ENCODE results near the gene COQ5. TPM values are rescaled to one million over a fixed set of nuclear protein-coding genes. Genes with fewer than 3 reads are reported as not detected.

The COQ5 gene
- total RNA-seq, 4 donors from 2014 or later: 17.9 to 33.3 (median 32.8) TPM

- Histone ChIP-seq H3K36me3 (no peaks in the 10 kb centered on the region), H3K27me3 (no peaks in the 10 kb centered on the region), H3K9me3 (no peaks in the 10 kb centered on the region), H3K27ac (no peak overlapping the region), H3K4me3 (replicated peaks in 1 of 3) (no peak overlapping the region), H3K4me1 (no peaks in the 10 kb centered on the region)
- TF ChIP-seq POLR2A (IDR thresholded peaks at IDR 0.05) (no peak), CTCF (IDR thresholded peaks at IDR 0.05) (no peak)
- intact Hi-C loops (cut with DNase I): no loop called here
- 100% methylated on average over 1 of the region's 1 CpG for WGBS, 2 donors
- no peak for DNase-seq
Measured at GRCh38 chr12:120483621-120484020, 45.3 kb downstream of the COQ5 start.

- Histone ChIP-seq H3K36me3 (no peaks in the 10 kb centered on the region), H3K4me3 (replicated peaks in 1 of 3) (no peak overlapping the region), H3K9me3 (no peaks in the 10 kb centered on the region), H3K27me3 (no peaks in the 10 kb centered on the region), H3K4me1 (no peaks in the 10 kb centered on the region), H3K27ac (no peak overlapping the region)
- WGBS, 2 donors: 96 to 97% methylated on average over 9 of the region's 9 CpGs
- intact Hi-C loops (cut with DNase I): no loop called here
- TF ChIP-seq POLR2A (IDR thresholded peaks at IDR 0.05) (no peak), CTCF (IDR thresholded peaks at IDR 0.05) (no peak)
- DNase-seq: no peak
Measured at GRCh38 chr12:120481022-120481767, 47.8 kb downstream of the COQ5 start.

- Histone ChIP-seq H3K27ac (no peak overlapping the region), H3K4me3 (replicated peaks in 1 of 3) (no peak overlapping the region), H3K27me3 (no peaks in the 10 kb centered on the region), H3K9me3 (no peaks in the 10 kb centered on the region), H3K36me3 (no peaks in the 10 kb centered on the region), H3K4me1 (no peaks in the 10 kb centered on the region)
- intact Hi-C loops (cut with DNase I): no loop called here
- DNase-seq: no peak
- WGBS, 2 donors: 68 to 70% methylated on average over 1 of the region's 1 CpG
- TF ChIP-seq CTCF (IDR thresholded peaks at IDR 0.05): no peak
- TF ChIP-seq POLR2A (IDR thresholded peaks at IDR 0.05): no peak
Measured at GRCh38 chr12:120480211-120480610, 48.7 kb downstream of the COQ5 start.

GRCh38 chr12:120479458-120479857, 49.5 kb downstream of the COQ5 start:
- no peak for DNase-seq
- TF ChIP-seq CTCF (IDR thresholded peaks at IDR 0.05): no peak
- intact Hi-C loops (cut with DNase I): no loop called here
- H3K4me3 ChIP-seq (replicated peaks in 1 of 3): no peak overlapping the region
- no peak overlapping the region for H3K27ac ChIP-seq
- H3K9me3 ChIP-seq: no peaks in the 10 kb centered on the region
- no peaks in the 10 kb centered on the region for H3K36me3 ChIP-seq
- H3K4me1 ChIP-seq: peaks cover 0 to 2% of the 10 kb centered on the region in 2 donors
- no peaks in the 10 kb centered on the region for H3K27me3 ChIP-seq
- WGBS, 2 donors: 90 to 100% methylated on average over 1 of the region's 1 CpG

- intact Hi-C loops (cut with DNase I): no loop called here
- TF ChIP-seq POLR2A (IDR thresholded peaks at IDR 0.05) (no peak), CTCF (IDR thresholded peaks at IDR 0.05) (no peak)
- WGBS, 2 donors: 96% methylated on average over 1 of the region's 1 CpG
- no peak overlapping the region for H3K27ac ChIP-seq
- H3K9me3 ChIP-seq: no peaks in the 10 kb centered on the region
- no peaks in the 10 kb centered on the region for H3K36me3 ChIP-seq
- DNase-seq: no peak
- H3K27me3 ChIP-seq: no peaks in the 10 kb centered on the region
- peaks cover 0 to 5% of the 10 kb centered on the region in 2 donors for H3K4me1 ChIP-seq
- no peak overlapping the region for H3K4me3 ChIP-seq (replicated peaks in 1 of 3)
Measured at GRCh38 chr12:120475643-120476042, 53.3 kb downstream of the COQ5 start.
